HFFc6 (cell line): Measurements from ENCODE around the gene POLK. TPM values are rescaled to one million over a fixed set of nuclear protein-coding genes. Genes with fewer than 3 reads are reported as not detected.

Source experiments
- DNase-seq: peaks from one replicate; pipeline ENCODE4 v3.0.0-alpha.2; 2018
- H3K27ac Mint-ChIP-seq: 2 replicates; pipeline ENCODE4 v1.8.0; 2020; ENCODE audit warnings: mild to moderate bottlenecking, mixed read lengths
- H3K27me3 Mint-ChIP-seq: 2 replicates; pipeline ENCODE4 v1.8.0; 2021; ENCODE audit warnings: mild to moderate bottlenecking, moderate library complexity, mixed read lengths; ENCODE audit not compliant: insufficient read depth
- H3K36me3 Mint-ChIP-seq: 2 replicates; pipeline ENCODE4 v1.8.0; 2021; ENCODE audit warnings: low read depth, mixed read lengths
- H3K4me1 Mint-ChIP-seq: 2 replicates; pipeline ENCODE4 v1.8.0; 2020; ENCODE audit warnings: low read depth, mixed read lengths
- H3K4me3 Mint-ChIP-seq: 2 replicates; pipeline ENCODE4 v1.8.0; 2020; ENCODE audit warnings: mild to moderate bottlenecking, moderate library complexity, mixed read lengths
- H3K9me3 Mint-ChIP-seq: 2 replicates; pipeline ENCODE4 v1.8.0; 2020; ENCODE audit warnings: mild to moderate bottlenecking, mixed read lengths
- CTCF ChIP-seq: fragments of 200-600 bp; sonication (generic); IDR thresholded peaks from 2 replicates; pipeline ENCODE4 v1.5.0; 2021; ENCODE audit warnings: antibody characterized with exemption, mild to moderate bottlenecking
- total RNA-seq, 6 experiments: library from RNA; stranded (reverse); fragmentation: NEBNext Ultra II Directional; extraction: Animal tissue kit (Norgen Biotek cat#: 25700); gene quantifications; 2 replicates in 1 of 6; 3 replicates in 5 of 6; pipeline ENCODE4 v1.2.3, GENCODE V29; 2021

Gene POLK
- total RNA-seq, 6 experiments from 2014 or later = 25.5 to 30.8 (median 28.7) TPM

DNA sequence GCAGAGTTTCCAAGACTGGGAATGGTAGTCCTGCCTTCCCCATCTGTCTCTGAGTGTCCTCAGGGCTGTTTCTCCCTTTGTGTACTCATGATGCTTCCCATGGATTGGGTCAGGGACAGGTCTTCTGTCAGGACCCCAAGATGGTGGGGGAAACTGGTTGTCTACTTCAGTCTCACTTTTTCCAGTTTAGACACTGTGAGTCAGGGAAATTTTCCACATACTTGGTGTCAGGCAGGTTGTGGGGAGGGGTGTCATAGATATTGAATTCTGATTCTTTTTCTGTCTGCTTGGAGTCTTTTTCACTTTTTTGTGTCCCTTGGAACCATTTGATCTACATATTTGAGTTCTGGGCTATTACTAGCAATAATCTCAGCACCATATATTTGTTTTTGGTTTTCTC is 10.3 kb downstream of the POLK start:
- no peak overlapping the region for H3K4me3 Mint-ChIP-seq
- H3K36me3 Mint-ChIP-seq = peaks cover 33% of the 10 kb centered on the region
- no peak for TF ChIP-seq CTCF
- no peak for DNase-seq
- peaks cover 13% of the 10 kb centered on the region for H3K9me3 Mint-ChIP-seq
- peak overlapping the region; percentile 42; the same call in 1 of the 2 replicates for H3K27ac Mint-ChIP-seq
- H3K4me1 Mint-ChIP-seq = peaks cover 75% of the 10 kb centered on the region
- H3K27me3 Mint-ChIP-seq = no peaks in the 10 kb centered on the region

DNA sequence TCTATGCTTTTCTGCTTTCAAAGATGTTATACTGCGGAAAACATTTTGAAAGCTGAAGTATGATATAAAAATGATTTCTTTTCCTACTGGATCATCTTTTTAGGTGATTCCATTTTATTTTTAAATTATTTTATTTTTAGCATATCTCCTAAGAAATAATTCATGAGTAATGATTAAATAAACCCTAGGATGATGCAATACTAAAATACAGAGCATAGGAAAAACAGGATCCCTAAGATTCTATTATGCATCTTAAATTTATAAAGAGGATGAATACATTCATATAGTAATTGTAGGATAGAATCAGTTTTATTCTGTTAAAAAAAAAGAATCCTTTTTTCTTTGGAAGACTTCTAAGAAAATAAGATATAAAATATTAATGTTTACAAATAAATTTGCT is 10.9 kb downstream of the POLK start:
- TF ChIP-seq CTCF = no peak
- H3K4me1 Mint-ChIP-seq = peaks cover 70% of the 10 kb centered on the region
- H3K9me3 Mint-ChIP-seq = peaks cover 13% of the 10 kb centered on the region
- no peak overlapping the region for H3K4me3 Mint-ChIP-seq
- H3K27ac Mint-ChIP-seq = 0 out of 2 replicates have a peak overlapping the region, but pooled peaks have one; percentile 42
- H3K36me3 Mint-ChIP-seq = peaks cover 33% of the 10 kb centered on the region
- H3K27me3 Mint-ChIP-seq = no peaks in the 10 kb centered on the region
- DNase-seq = no peak

DNA sequence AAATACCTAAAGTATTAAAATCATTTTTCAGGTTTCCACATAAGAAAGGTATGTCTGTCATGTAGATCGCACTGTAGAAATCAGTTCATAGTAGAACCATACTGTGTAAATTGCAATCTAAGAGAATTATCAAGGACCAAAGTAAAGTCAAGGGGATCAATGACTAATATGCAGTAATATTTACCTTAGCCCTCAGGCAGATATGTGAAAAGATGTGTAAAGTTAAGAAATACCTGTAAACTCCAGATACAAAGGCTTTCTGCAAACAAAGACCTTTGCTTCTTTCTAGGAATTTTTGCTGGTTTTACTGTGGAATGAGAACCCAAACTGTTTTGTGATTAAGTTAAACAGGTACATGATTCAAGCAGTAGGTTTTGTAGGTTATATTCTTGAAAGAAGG is 11.6 kb downstream of the POLK start:
- TF ChIP-seq CTCF = no peak
- peaks cover 13% of the 10 kb centered on the region for H3K9me3 Mint-ChIP-seq
- H3K36me3 Mint-ChIP-seq = peaks cover 33% of the 10 kb centered on the region
- H3K27ac Mint-ChIP-seq = peak overlapping the region; percentile 33; the same call in 1 of the 2 replicates
- H3K27me3 Mint-ChIP-seq = no peaks in the 10 kb centered on the region
- peaks cover 62% of the 10 kb centered on the region for H3K4me1 Mint-ChIP-seq
- H3K4me3 Mint-ChIP-seq = no peak overlapping the region
- DNase-seq = no peak

- H3K27ac Mint-ChIP-seq = peak overlapping the region; percentile 51
- peaks cover 34% of the 10 kb centered on the region for H3K36me3 Mint-ChIP-seq
- H3K27me3 Mint-ChIP-seq = no peaks in the 10 kb centered on the region
- DNase-seq = no peak
- no peak overlapping the region; the same call in 1 of the 2 replicates for H3K4me3 Mint-ChIP-seq
- H3K9me3 Mint-ChIP-seq = peaks cover 13% of the 10 kb centered on the region
- H3K4me1 Mint-ChIP-seq = peaks cover 60% of the 10 kb centered on the region
- TF ChIP-seq CTCF = no peak
Observed at GRCh38 chr5:75524071-75524470, 12.4 kb downstream of the POLK start.

- DNase-seq = no peak
- Mint-ChIP-seq H3K4me1 (peaks cover 58% of the 10 kb centered on the region), H3K4me3 (no peak overlapping the region)
Observed at GRCh38 chr5:75524591-75524990, 12.9 kb downstream of the POLK start.

More at GRCh38 chr5:75524591-75524990, 12.9 kb downstream of the POLK start:
- H3K27ac Mint-ChIP-seq = no peak overlapping the region; the same call in 1 of the 2 replicates
- no peak for TF ChIP-seq CTCF
- H3K27me3 Mint-ChIP-seq = no peaks in the 10 kb centered on the region
- peaks cover 32% of the 10 kb centered on the region for H3K36me3 Mint-ChIP-seq
- H3K9me3 Mint-ChIP-seq = peaks cover 13% of the 10 kb centered on the region
